Peyer's patch (tissue), 4 donors: ENCODE measurements around the gene TMEM63A. TPM values are rescaled to one million over a fixed set of nuclear protein-coding genes. Genes with fewer than 3 reads are reported as not detected.

ENCODE experiments used
- DNase-seq, 3 donors: peaks; one replicate each; pipeline ENCODE4 v3.0.0-alpha.2; 2017 to 2019
- H3K27ac ChIP-seq, 4 donors: fragments of 200-600 bp; sonication (generic); one replicate each; pipeline ENCODE4 v1.5.1; 2016 to 2019
- H3K27me3 ChIP-seq, 2 donors: fragments of 200-600 bp; sonication (generic); one replicate each; pipeline ENCODE4 v1.5.1; 2019
- H3K36me3 ChIP-seq, 3 donors: fragments of 200-600 bp; sonication (generic); one replicate each; pipeline ENCODE4 v1.5.1; 2016 to 2019
- H3K4me1 ChIP-seq, 4 donors: fragments of 200-600 bp; sonication (generic); one replicate each; pipeline ENCODE4 v1.5.1; 2016 to 2019
- H3K4me3 ChIP-seq, 4 donors: fragments of 200-600 bp; sonication (generic); 1 replicate in 3 of 4; 2 replicates in 1 of 4; pipeline ENCODE4 v1.5.1; 2016 to 2019; ENCODE audit warnings: mild to moderate bottlenecking in 1 of 4
- H3K9me3 ChIP-seq, 4 donors: fragments of 200-600 bp; sonication (generic); one replicate each; pipeline ENCODE4 v1.5.1; 2016 to 2019; ENCODE audit warnings: mild to moderate bottlenecking in 1 of 4
- POLR2A ChIP-seq, 2 donors: fragments of 450-650 bp; IDR thresholded peaks; one replicate each; pipeline ENCODE4 v1.5.1; 2017; ENCODE audit warnings: antibody characterized with exemption in 2 of 2, mild to moderate bottlenecking in 2 of 2, moderate library complexity in 2 of 2
- total RNA-seq, 4 donors: library from RNA; depleted of rRNA; stranded (reverse); fragments of >200 nt; gene quantifications; one replicate each; pipeline ENCODE4 v1.1.0, GENCODE V29; 2016
- TF ChIP-seq, protein P1 (sequence below), 6 experiments: fragments of 450-650 bp in 4 of 6; fragments of 200-600 bp in 2 of 6; sonication (generic) in 1 of 6; IDR thresholded peaks; one replicate each; pipeline ENCODE4 v1.5.1; 2017 to 2019; ENCODE audit warnings: antibody characterized with exemption in 6 of 6, mild to moderate bottlenecking in 3 of 6, moderate library complexity in 1 of 6

The TMEM63A gene
- total RNA-seq, 4 donors from 2014 or later = 77.8 to 339 (median 275) TPM

DNA sequence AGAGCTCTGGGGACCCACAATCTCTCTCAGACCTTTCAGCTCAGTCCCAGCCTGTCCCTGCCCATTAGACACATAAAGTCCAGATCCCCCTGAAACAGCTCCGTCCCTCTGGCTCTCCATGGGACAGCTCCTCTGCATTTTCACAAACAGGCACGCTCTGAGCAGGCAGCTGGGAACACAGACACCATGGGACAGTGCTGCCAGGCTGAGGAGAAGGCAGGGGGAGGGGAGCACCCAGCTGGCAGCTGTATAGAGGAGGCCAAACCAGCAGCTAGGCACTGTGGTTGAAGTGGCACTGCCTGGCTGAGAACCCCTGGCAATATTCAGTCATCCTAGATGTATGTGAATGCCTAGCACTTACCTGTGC lies 2.0 kb downstream of the TMEM63A start:
- TF ChIP-seq, protein P1, sequence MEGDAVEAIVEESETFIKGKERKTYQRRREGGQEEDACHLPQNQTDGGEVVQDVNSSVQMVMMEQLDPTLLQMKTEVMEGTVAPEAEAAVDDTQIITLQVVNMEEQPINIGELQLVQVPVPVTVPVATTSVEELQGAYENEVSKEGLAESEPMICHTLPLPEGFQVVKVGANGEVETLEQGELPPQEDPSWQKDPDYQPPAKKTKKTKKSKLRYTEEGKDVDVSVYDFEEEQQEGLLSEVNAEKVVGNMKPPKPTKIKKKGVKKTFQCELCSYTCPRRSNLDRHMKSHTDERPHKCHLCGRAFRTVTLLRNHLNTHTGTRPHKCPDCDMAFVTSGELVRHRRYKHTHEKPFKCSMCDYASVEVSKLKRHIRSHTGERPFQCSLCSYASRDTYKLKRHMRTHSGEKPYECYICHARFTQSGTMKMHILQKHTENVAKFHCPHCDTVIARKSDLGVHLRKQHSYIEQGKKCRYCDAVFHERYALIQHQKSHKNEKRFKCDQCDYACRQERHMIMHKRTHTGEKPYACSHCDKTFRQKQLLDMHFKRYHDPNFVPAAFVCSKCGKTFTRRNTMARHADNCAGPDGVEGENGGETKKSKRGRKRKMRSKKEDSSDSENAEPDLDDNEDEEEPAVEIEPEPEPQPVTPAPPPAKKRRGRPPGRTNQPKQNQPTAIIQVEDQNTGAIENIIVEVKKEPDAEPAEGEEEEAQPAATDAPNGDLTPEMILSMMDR (IDR thresholded peaks at IDR 0.05) = no peak
- TF ChIP-seq POLR2A (IDR thresholded peaks at IDR 0.05) = no peak
- H3K36me3 ChIP-seq = no peaks in the 10 kb centered on the region
- no peaks in the 10 kb centered on the region for H3K27me3 ChIP-seq
- peak overlapping the region; percentile 91 to 96 (median 95) for H3K27ac ChIP-seq
- peaks cover 4 to 57% (median 26%) of the 10 kb centered on the region in 4 donors for H3K4me1 ChIP-seq
- no peak for DNase-seq
- no peaks in the 10 kb centered on the region for H3K9me3 ChIP-seq
- H3K4me3 ChIP-seq = peak overlapping the region in 3 of 4 donors; percentile 90 to 92 (median 91)

DNA sequence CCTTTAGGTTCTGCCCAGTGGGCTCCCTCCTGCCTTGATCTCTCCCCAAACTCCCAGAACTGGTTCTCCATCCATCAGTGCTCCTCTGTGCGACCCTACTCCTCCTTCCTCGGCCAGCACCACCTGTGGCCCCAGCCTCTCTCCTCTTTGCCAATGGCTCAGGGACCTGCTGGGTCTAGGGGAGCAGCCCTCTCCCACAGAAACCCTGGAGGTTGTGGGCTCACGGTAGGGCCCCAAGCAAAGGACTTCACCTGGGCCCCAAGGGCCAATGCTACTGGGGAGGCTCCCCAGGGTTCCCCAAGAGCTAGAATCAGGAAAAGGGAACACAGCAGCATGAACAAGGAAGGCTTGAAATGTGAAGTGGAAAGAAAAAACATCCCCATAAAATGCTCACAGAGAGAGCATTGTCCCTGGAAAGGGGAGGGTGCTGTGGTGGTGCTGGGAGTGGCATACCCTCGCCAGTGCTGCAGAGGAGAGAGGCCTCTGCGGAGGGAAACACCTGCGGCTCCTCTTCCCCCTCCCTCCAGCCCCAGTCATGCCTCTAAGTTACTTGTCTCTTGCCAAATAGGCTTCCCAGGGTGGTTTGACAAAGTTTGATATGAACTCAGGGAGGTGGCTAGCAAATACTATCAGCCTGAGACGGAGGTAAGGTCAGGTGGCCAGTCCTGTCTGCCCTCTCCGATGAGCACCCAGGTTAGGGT lies 2.5 kb downstream of the TMEM63A start:
- peak overlapping the region in 2 of 4 donors; percentile 90 to 92 for H3K4me3 ChIP-seq
- peak in 1 of 3 donors; percentile 49 for DNase-seq
- no peaks in the 10 kb centered on the region for H3K9me3 ChIP-seq
- H3K36me3 ChIP-seq = no peaks in the 10 kb centered on the region
- peak overlapping the region; percentile 91 to 96 (median 95) for H3K27ac ChIP-seq
- TF ChIP-seq POLR2A (IDR thresholded peaks at IDR 0.05) = peak; percentile 29 to 48
- TF ChIP-seq, protein P1 (IDR thresholded peaks at IDR 0.05) = no peak
- no peaks in the 10 kb centered on the region for H3K27me3 ChIP-seq
- peaks cover 4 to 57% (median 26%) of the 10 kb centered on the region in 4 donors for H3K4me1 ChIP-seq

DNA sequence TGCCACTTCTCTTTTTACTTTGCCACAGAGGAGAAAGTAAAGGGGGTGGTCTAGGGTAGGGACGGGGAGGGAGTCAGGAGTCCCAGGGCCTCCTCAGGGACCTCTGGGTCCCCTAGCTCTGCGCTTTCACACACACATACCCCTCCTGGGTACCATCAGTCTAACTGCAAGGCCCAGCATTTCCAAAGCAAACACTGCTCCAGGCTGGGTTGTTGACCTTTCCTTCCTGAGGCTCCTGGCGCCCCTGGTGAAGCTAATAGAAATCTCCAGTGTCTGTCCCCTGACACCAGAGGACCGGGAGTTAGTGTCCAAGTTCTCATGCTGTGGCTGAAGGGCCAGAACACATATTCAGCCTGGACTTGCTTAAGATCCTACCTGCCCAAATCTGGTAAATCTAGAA lies 3.9 kb downstream of the TMEM63A start:
- Histone ChIP-seq H3K4me1 (peaks cover 4 to 57% (median 26%) of the 10 kb centered on the region in 4 donors), H3K4me3 (no peak overlapping the region), H3K27me3 (no peaks in the 10 kb centered on the region), H3K36me3 (peaks cover 0 to 13% (median 3%) of the 10 kb centered on the region in 3 donors), H3K27ac (peak overlapping the region in 3 of 4 donors; percentile 39 to 96 (median 39)), H3K9me3 (no peaks in the 10 kb centered on the region)
- TF ChIP-seq, protein P1 (IDR thresholded peaks at IDR 0.05) = no peak
- no peak for TF ChIP-seq POLR2A (IDR thresholded peaks at IDR 0.05)
- no peak for DNase-seq

DNA sequence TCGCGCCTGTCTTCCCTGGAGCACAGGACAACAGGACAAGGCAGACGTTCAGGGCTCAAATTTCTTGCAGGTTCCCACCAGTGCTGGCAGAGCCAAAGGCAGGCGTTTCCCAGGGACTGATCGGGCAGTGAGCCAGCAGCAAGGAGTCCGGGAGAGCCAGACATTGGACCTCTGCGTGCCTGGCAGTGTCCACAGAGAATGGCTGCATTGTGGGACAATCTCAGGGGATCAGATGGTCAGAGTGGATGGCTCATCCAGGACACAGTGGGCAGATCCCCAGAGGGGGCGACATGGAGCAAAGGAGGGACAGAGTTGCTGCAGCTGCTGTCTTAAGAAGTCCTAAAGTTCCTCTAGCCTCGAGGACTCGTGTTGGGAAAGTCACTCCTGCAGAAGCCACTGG lies 4.6 kb downstream of the TMEM63A start:
- no peak for TF ChIP-seq POLR2A (IDR thresholded peaks at IDR 0.05)
- TF ChIP-seq, protein P1 (IDR thresholded peaks at IDR 0.05) = peak in 4 of 6 experiments; percentile 32 to 43 (median 38)
- peaks cover 4 to 57% (median 26%) of the 10 kb centered on the region in 4 donors for H3K4me1 ChIP-seq
- H3K27me3 ChIP-seq = no peaks in the 10 kb centered on the region
- H3K4me3 ChIP-seq = peak overlapping the region in 1 of 4 donors; percentile 6
- no peaks in the 10 kb centered on the region for H3K9me3 ChIP-seq
- DNase-seq = peak; percentile 49 to 76 (median 75)
- peaks cover 0 to 14% (median 3%) of the 10 kb centered on the region in 3 donors for H3K36me3 ChIP-seq
- H3K27ac ChIP-seq = peak overlapping the region in 3 of 4 donors; percentile 39 to 96 (median 39)

DNA sequence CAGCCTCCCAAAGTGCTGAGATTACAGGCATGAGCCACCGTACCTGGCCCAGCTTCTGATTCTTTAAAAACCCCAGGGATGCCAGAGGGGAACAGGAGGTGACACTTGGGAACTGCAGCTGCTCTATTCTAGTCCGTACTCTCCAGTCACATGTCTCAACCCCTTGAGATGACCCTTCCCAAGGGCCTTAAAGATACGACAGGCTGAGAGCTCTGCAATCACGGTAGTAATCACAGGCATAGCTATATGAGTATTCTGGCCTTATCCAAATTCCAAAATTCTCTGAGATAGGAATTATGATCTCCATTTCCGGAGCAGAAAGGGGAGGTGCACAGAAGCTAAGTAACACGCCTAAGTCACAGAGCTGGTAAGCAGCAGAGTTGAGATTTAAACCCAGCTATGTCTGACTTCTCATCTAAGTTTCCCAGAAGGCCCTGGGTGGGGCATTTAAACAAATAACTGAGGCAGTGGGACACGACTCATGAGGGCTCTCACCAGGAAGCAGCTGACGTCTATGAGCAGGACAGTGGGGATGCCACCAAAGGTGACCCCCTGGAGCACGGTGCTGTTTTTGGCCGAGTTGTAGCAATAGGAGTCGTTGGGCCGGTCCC lies 5.2 kb downstream of the TMEM63A start:
- peak overlapping the region in 3 of 4 donors; percentile 39 to 96 (median 39) for H3K27ac ChIP-seq
- no peaks in the 10 kb centered on the region for H3K27me3 ChIP-seq
- H3K36me3 ChIP-seq = peaks cover 0 to 16% (median 3%) of the 10 kb centered on the region in 3 donors
- no peak overlapping the region for H3K4me3 ChIP-seq
- H3K9me3 ChIP-seq = no peaks in the 10 kb centered on the region
- no peak for DNase-seq
- peaks cover 4 to 57% (median 26%) of the 10 kb centered on the region in 4 donors for H3K4me1 ChIP-seq
- TF ChIP-seq, protein P1 (IDR thresholded peaks at IDR 0.05) = no peak
- TF ChIP-seq POLR2A (IDR thresholded peaks at IDR 0.05) = no peak
